Measurements from ENCODE around the gene TCEAL7.

TCEAL7 gene

DNA sequence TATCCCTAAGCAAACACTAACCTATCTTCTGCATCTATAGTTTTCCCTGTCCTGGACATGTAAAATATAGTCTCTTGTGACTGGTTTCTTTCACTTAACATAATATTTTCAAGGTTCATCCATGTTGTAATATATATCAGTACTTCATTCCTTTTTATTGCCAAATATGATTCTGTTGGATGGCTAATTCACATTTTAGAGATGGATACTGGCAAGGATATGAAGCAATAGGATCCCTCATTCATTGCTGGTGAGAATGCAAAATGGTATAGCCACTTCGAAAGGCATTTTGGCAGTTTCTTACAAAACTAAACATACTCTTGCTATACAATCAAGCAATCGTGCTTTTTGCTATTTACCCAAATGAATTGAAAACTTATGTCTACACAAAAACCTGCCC is 33.0 kb downstream of the TCEAL7 start:
- in situ Hi-C loops (cut with HindIII; ENCODE audit: low sequenced_read_pairs), result no loop called here
- no peak overlapping the region for H3K4me3 ChIP-seq (ENCODE audit: low read depth, low read length)
- no peak for DNase-seq (ENCODE audit: low read depth, low spot score)
- TF ChIP-seq, protein P1, sequence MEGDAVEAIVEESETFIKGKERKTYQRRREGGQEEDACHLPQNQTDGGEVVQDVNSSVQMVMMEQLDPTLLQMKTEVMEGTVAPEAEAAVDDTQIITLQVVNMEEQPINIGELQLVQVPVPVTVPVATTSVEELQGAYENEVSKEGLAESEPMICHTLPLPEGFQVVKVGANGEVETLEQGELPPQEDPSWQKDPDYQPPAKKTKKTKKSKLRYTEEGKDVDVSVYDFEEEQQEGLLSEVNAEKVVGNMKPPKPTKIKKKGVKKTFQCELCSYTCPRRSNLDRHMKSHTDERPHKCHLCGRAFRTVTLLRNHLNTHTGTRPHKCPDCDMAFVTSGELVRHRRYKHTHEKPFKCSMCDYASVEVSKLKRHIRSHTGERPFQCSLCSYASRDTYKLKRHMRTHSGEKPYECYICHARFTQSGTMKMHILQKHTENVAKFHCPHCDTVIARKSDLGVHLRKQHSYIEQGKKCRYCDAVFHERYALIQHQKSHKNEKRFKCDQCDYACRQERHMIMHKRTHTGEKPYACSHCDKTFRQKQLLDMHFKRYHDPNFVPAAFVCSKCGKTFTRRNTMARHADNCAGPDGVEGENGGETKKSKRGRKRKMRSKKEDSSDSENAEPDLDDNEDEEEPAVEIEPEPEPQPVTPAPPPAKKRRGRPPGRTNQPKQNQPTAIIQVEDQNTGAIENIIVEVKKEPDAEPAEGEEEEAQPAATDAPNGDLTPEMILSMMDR (IDR thresholded peaks at IDR 0.05; ENCODE audit: low read depth, low read length), result no peak

DNA sequence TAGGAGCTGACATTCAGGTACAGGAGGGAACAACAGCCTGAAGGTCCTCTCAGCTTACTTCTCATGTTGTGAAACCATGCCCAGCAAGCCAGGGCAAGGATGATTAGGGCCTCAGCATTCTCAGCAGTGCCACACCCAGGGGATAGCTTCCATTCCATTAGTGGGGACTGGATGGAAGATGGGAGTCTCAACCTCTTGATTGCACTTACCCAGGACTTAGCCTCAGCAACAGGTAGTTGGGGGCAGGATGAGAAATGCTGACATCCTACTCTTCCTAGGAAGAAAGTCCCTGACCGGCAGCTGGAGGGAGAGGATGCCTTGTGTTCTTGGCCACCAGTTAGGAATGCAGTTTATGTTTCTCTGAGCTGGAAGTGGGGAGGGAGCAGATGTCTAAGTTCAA is 37.5 kb downstream of the TCEAL7 start:
- TF ChIP-seq, protein P1 (IDR thresholded peaks at IDR 0.05; ENCODE audit: low read depth, low read length), result no peak
- no peak overlapping the region for H3K4me3 ChIP-seq (ENCODE audit: low read depth, low read length)
- in situ Hi-C loops (cut with HindIII; ENCODE audit: low sequenced_read_pairs), result no loop called here
- no peak for DNase-seq (ENCODE audit: low read depth, low spot score)

DNA sequence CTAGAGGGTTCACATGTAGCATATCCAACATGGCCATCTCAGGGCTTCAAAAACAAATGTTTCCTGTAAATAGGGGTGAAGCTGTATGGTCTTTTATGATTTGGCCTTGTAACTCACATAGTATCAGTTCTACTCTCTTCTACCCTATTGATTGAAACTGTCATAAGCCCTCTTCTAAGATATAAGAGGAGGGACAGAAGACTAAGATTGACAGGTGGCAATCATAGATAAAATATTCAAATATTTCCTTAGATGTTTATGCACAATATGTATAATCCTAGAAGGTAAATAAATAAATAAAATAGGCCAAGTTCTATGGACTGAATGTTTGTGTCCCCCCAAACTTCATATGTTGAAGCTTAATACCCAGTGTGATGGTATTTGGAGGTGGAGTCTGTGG is 39.4 kb downstream of the TCEAL7 start:
- in situ Hi-C loops (cut with HindIII; ENCODE audit: low sequenced_read_pairs), result no loop called here
- DNase-seq (ENCODE audit: low read depth, low spot score), result no peak
- TF ChIP-seq, protein P1 (IDR thresholded peaks at IDR 0.05; ENCODE audit: low read depth, low read length), result no peak
- H3K4me3 ChIP-seq (ENCODE audit: low read depth, low read length), result no peak overlapping the region

DNA sequence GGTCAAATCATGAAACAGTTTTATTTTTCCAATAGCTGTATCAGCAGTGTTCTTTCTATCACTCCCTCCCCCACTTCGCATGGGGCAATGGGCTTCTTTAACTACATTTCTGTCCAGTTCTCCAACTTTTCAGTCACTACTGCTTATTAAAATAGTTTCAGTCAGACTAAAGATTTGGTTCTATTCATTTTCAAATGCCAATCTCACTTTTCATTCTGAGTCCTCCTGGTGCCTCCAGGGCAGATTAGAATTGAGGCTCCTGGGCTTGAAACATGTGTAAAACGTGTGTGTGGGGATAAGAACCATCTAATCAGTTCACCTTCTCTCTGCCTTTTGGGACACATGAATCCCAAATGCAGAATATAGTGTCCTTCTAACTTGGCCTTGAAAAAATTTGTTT is 42.8 kb downstream of the TCEAL7 start:
- TF ChIP-seq, protein P1 (IDR thresholded peaks at IDR 0.05; ENCODE audit: low read depth, low read length), result no peak
- no peak for DNase-seq (ENCODE audit: low read depth, low spot score)
- in situ Hi-C loops (cut with HindIII; ENCODE audit: low sequenced_read_pairs), result no loop called here
- H3K4me3 ChIP-seq (ENCODE audit: low read depth, low read length), result no peak overlapping the region

DNA sequence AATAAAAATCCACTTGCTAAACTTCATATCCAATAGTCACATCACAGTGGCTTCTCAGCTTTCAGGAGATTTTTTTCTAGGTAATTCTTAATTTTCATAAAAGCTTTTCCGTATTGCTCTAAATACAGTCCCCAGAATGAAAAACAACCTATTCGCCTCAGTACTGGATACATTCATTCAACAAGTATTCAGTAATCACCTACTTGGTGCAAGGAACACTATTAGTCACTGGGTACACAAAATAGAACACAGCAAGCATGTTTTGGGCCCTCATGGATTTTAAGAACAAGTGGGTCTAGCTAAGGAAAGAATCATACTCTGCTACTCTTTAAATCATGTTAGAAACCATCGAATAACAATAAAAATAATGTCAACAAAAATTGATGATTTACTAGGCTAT is 43.5 kb downstream of the TCEAL7 start:
- TF ChIP-seq, protein P1 (IDR thresholded peaks at IDR 0.05; ENCODE audit: low read depth, low read length), result no peak
- no peak for DNase-seq (ENCODE audit: low read depth, low spot score)
- no peak overlapping the region for H3K4me3 ChIP-seq (ENCODE audit: low read depth, low read length)
- in situ Hi-C loops (cut with HindIII; ENCODE audit: low sequenced_read_pairs), result no loop called here

DNA sequence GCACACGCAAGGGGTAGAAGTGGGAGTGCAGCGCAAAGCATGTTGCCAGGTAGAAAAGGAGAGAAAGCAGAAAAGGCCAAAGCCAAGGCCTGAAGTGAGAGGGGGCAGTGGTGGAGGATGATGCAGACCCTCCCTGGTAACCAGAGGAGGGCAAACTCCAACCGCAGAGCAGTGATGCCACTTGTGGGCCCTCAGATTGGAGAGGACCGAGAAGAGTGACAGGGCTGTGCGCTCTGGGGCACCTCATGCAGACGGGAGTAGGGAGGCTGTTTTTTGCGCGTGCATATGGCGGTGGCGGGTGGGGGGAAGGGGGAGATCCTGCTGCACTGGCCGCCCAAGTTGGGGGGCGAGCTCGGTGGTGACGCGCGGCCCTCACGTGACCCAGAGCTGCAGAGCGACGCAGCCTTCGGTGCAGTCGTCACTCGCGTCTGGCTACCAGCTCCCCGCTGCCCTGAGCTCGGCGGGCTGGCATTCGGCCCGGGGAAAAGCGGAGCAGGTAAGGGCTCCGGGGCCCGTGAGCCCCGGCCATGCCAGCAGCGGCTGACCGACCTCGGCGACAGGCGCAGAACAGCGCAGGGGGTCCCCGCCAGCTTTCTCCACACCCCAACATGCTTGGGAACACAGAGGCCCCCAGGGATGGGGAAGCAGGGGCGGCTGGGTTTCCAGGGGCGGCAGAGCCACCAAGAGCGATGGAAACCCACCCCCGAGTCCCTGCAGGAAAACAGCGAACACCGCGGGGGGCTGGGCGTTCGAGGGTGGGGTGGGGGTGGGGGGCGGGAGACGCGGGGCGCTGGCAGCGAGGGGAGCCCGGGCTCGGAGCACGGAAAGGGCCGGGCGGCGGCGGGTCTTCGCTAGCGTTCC is 46.3 kb downstream of the TCEAL7 start, which contains the start of gene BEX3:
BEX3 (plus strand) TSS at position 421 of the 861 bp plus-strand sequence. CDS start 984 bp downstream, outside the sequence.
- peak within 1 kb of the TSS; percentile 73 for H3K4me3 ChIP-seq (ENCODE audit: low read depth, low read length)
- peak; percentile 52 for DNase-seq (ENCODE audit: low read depth, low spot score)
- TF ChIP-seq, protein P1 (IDR thresholded peaks at IDR 0.05; ENCODE audit: low read depth, low read length), result no peak
- in situ Hi-C loops (cut with HindIII; ENCODE audit: low sequenced_read_pairs), result no loop called here

Measured in astrocyte of the spinal cord (primary cell).